WI38 (cell line): Measurements from ENCODE around the gene PPARD.

Experiments used
- H3K4me3 ChIP-seq: 2 replicates; pipeline ENCODE4 v1.5.1; 2011; ENCODE audit warnings: low read depth, mild to moderate bottlenecking, control low read depth, low read length
- TF ChIP-seq, protein P1 (sequence below): IDR thresholded peaks from 2 replicates; pipeline ENCODE4 v1.5.1; 2012; ENCODE audit warnings: low read depth, mild to moderate bottlenecking, control low read depth, low read length

Gene PPARD

DNA sequence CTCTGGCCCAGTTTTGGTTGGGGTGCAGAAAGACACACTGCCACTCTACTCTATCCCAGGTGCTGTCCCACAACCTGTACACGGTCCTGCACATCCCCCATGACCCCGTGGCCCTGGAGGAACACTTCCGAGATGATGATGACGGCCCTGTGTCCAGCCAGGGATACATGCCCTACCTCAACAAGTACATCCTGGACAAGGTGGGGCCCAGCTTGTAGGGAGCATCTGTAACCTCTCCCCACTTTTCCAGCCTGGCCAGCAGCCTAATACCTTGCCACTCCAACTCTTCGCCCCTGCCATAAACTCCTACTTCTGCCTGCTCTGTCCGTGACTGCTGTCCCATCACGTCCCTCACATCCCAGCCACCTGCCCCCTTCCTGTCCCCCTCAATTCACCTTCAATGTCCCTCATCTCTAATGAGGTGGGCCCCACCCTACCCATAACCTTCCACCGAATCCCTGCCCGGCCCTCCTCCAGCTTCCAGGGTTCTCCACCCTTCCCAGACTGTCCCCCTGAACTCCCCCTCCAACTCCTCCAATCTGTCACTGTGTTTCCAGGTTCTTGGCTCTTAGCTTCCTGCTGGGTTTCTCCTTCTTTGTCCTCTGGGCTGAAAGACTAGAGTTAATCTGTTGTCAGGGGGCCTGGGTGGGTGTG is 32.6 kb upstream of the PPARD start:
- no peak overlapping the region for H3K4me3 ChIP-seq
- TF ChIP-seq, protein P1, sequence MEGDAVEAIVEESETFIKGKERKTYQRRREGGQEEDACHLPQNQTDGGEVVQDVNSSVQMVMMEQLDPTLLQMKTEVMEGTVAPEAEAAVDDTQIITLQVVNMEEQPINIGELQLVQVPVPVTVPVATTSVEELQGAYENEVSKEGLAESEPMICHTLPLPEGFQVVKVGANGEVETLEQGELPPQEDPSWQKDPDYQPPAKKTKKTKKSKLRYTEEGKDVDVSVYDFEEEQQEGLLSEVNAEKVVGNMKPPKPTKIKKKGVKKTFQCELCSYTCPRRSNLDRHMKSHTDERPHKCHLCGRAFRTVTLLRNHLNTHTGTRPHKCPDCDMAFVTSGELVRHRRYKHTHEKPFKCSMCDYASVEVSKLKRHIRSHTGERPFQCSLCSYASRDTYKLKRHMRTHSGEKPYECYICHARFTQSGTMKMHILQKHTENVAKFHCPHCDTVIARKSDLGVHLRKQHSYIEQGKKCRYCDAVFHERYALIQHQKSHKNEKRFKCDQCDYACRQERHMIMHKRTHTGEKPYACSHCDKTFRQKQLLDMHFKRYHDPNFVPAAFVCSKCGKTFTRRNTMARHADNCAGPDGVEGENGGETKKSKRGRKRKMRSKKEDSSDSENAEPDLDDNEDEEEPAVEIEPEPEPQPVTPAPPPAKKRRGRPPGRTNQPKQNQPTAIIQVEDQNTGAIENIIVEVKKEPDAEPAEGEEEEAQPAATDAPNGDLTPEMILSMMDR, result no peak

DNA sequence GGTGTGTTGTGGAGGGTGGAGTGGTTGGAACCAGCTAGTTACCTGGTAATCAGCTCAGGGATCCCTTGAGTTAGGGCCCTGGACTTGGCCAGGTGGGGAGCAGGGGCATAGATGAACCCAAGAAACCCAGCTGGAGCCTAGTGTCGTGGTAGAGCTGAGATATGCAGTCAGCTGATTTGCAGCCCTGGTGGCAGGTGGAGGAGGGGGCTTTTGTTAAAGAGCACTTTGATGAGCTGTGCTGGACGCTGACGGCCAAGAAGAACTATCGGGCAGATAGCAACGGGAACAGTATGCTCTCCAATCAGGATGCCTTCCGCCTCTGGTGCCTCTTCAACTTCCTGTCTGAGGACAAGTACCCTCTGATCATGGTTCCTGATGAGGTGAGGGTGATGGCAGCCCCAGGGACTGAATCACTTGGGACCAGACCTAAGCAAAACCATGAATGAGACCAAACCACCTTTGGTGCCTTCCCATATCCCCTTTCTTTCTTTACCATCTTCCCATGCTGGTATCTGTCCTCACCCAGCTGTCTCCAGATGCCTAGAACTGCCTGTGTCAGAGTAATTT is 32.0 kb upstream of the PPARD start:
- H3K4me3 ChIP-seq, result no peak overlapping the region
- TF ChIP-seq, protein P1, result no peak

DNA sequence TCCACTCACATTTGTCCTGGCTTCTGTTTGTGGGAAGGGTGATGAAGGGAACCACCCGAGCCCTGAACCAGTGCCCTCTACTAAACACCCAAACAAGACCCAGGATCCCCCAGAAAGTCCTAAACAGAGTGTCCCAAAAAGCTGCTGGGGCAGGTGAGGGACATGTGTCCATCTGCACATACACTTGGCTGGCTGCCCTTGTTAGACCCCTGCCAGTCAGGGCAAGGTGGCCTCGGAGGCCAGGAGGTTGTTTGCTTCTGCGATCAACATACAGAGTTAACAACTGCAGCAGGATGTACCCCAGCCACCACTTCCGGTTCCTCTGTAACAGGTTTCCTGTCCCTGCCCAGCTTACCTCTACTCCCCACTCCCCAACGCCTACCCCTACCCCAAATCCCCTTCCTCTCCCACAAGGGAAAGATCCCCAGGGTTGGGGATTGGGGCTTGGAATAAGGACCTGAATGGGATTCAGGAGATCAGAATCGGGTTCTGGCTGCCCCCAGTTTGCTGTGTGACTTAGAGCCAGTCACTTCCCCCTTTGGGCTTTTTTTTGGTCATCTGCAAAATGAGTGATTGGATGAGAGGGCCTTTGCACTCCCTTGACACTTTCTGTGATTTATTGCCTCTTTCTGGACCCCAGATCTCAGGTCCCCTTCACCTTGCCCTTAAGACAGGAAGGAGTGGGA is 30.8 kb upstream of the PPARD start:
- TF ChIP-seq, protein P1, result no peak
- no peak overlapping the region for H3K4me3 ChIP-seq

DNA sequence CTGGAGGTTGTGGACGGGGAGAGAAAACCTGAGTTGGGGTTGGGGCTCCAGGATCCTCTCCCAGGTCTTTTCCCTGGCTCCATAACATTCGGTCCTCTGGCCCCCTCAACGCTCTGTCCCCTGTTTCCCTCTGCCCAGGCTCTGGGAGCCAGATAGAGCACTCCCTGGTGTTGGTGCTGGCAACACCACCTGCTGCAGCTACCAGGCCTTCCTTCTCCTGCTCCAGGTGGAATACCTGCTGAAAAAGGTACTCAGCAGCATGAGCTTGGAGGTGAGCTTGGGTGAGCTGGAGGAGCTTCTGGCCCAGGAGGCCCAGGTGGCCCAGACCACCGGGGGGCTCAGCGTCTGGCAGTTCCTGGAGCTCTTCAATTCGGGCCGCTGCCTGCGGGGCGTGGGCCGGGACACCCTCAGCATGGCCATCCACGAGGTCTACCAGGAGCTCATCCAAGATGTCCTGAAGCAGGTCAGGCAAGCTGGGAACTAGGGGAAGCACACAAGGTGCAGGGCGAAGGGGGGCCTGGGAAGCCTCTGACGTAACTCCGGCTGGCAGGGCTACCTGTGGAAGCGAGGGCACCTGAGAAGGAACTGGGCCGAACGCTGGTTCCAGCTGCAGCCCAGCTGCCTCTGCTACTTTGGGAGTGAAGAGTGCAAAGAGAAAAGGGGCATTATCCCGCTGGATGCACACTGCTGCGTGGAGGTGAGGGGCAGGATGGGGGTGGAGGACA is 30.1 kb upstream of the PPARD start:
- H3K4me3 ChIP-seq, result no peak overlapping the region
- TF ChIP-seq, protein P1, result no peak

DNA sequence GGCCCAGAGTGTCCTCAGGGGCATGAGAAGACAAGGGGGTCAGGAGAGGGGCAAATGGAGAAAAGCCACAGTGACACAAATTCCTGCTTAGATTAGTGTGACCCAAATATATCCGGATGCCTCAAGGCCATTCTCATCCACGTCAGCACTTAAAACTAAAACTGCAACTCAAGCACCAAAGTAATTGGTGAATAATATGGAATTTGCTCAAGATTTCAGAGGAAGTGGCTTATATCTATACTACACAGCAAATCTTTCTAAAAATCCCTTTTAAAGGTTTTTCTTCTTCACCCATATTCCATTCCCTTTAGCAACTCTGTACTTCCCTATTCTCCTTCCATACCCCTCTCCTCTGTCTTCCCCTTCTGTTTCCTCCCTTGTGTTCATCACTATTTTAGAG is 29.6 kb upstream of the PPARD start:
- no peak overlapping the region for H3K4me3 ChIP-seq
- TF ChIP-seq, protein P1, result no peak

DNA sequence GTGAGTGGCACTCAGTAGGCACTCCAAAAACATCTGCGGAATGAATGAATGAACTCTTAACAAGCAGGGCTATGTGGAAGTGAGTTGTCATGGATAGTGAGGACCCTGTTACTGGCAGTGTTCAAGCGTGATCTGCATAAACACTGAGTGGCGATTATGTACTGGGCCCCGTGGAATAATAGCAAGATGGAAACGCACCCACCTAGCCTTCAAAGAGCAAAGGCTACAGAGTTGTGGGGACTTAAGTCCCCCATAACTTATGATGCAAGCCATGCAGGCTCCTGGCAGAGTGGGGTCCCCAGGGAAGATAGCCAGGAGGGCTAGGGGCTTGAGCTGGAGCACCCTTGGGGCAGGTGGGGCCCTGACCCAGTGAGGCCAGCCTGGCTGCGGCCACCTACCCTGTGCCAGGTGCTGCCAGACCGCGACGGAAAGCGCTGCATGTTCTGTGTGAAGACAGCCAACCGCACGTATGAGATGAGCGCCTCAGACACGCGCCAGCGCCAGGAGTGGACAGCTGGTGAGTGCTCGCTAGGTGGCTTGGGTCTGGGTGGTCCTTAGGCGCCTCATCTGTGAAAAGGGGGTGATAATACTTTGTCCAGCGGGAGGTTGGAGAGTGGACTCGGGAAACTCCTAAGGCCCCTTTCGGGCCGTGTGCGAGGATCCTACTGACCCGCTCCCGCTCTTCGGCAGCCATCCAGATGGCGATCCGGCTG is 24.7 kb upstream of the PPARD start:
- TF ChIP-seq, protein P1, result no peak
- H3K4me3 ChIP-seq, result peak overlapping the region; percentile 61
